Esophagus squamous epithelium (tissue), 4 donors: ENCODE results near the gene TRMT44.

Experiments used
- POLR2A ChIP-seq, 4 donors: fragments of 450-650 bp; IDR thresholded peaks; one replicate each; pipeline ENCODE4 v1.6.1; 2017; ENCODE audit warnings: antibody characterized with exemption in 4 of 4, mild to moderate bottlenecking in 4 of 4, moderate library complexity in 3 of 4
- TF ChIP-seq, protein P1 (sequence below), 6 experiments: fragments of 450-650 bp in 4 of 6; fragments of 200-600 bp in 2 of 6; sonication (generic) in 2 of 6; IDR thresholded peaks; one replicate each; pipeline ENCODE4 v1.5.1; 2016 to 2019; ENCODE audit warnings: antibody characterized with exemption in 6 of 6, mild to moderate bottlenecking in 4 of 6, moderate library complexity in 4 of 6

DNA sequence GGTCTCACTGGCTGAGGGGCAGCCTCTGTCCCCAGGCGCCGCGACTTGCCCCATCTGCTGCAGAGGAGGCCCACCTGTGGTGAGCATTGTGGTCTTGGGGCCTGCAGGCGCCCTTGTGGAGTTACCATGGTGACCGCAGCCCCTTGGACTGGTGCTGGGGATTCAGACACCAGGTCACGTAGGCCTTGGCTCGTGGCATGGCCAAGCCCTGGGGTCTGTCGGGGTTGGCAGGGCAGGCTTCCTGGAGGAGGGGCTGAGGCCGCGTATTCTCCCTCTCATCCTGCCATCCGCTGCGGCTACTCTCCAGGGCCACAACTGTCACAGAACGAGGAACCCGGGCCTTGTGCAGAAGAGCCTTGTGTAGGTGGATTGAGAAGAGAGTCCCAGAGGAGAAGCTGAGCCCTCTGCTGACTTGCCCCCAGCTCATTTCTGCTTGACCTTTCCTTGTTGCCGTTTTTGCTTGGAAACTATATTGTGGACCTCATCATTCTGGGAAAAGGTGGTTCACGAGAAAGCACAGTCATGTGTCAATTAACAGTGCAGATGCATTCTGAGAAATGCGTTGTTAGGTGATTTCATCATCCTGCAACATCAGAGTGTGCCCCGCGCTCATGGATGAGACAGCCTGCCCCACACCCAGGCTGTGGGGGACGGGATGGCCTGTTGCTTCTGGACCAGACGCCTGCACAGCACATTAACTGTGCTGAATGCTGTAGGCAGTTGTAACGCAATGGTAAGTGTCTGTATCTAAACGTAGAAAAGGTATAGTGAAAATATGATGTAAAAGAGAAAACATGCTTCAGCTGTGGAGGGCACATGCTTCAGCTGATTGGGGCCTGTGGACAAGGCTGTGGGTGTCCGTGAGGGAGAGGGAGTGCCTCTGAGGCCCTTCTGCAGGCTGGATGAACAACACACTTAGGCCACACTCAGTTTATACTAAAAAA, 38.5 kb downstream of the TRMT44 start:
- no peak for TF ChIP-seq POLR2A (IDR thresholded peaks at IDR 0.05)
- TF ChIP-seq, protein P1, sequence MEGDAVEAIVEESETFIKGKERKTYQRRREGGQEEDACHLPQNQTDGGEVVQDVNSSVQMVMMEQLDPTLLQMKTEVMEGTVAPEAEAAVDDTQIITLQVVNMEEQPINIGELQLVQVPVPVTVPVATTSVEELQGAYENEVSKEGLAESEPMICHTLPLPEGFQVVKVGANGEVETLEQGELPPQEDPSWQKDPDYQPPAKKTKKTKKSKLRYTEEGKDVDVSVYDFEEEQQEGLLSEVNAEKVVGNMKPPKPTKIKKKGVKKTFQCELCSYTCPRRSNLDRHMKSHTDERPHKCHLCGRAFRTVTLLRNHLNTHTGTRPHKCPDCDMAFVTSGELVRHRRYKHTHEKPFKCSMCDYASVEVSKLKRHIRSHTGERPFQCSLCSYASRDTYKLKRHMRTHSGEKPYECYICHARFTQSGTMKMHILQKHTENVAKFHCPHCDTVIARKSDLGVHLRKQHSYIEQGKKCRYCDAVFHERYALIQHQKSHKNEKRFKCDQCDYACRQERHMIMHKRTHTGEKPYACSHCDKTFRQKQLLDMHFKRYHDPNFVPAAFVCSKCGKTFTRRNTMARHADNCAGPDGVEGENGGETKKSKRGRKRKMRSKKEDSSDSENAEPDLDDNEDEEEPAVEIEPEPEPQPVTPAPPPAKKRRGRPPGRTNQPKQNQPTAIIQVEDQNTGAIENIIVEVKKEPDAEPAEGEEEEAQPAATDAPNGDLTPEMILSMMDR (IDR thresholded peaks at IDR 0.05): no peak
